Right ventricle myocardium superior (tissue), 1 donor: ENCODE results near the gene SLC12A9. TPM values are rescaled to one million over a fixed set of nuclear protein-coding genes. Genes with fewer than 3 reads are reported as not detected.
"Not testable (repeated sequence)": the region's sequence is repeated elsewhere in the genome, so short reads cannot be mapped to it uniquely, and the experiment has no call there.

Experiments used
- ATAC-seq: fragments of 200-7000 bp; cut with Tn5 transposase; one replicate; pipeline ENCODE4 v1.9.1; 2020; ENCODE audit warnings: mild to moderate bottlenecking; ENCODE audit not compliant: poor library complexity
- DNase-seq: peaks from one replicate; pipeline ENCODE4 v3.0.0-alpha.2; 2020
- intact Hi-C: fragments of 100-400 bp; cut with DNase I; formaldehyde crosslinking; loops from one replicate; pipeline ENCODE4 v1.11.2; 2022
- long read RNA-seq: library from polyadenylated mRNA; unstranded; transcript quantifications from one replicate; pipeline ENCODE4 v2.0.0, GENCODE V29; 2021
- total RNA-seq: library from RNA; stranded (reverse); fragmentation: NEBNext Ultra II Directional; extraction: Animal tissue kit (Norgen Biotek cat#: 25700); gene quantifications from one replicate; pipeline ENCODE4 v1.2.1, GENCODE V29; 2021
- donor health status: DM: no; HTN: yes; CAD: no; lungs with severe emphysema.

SLC12A9 gene, protein sequence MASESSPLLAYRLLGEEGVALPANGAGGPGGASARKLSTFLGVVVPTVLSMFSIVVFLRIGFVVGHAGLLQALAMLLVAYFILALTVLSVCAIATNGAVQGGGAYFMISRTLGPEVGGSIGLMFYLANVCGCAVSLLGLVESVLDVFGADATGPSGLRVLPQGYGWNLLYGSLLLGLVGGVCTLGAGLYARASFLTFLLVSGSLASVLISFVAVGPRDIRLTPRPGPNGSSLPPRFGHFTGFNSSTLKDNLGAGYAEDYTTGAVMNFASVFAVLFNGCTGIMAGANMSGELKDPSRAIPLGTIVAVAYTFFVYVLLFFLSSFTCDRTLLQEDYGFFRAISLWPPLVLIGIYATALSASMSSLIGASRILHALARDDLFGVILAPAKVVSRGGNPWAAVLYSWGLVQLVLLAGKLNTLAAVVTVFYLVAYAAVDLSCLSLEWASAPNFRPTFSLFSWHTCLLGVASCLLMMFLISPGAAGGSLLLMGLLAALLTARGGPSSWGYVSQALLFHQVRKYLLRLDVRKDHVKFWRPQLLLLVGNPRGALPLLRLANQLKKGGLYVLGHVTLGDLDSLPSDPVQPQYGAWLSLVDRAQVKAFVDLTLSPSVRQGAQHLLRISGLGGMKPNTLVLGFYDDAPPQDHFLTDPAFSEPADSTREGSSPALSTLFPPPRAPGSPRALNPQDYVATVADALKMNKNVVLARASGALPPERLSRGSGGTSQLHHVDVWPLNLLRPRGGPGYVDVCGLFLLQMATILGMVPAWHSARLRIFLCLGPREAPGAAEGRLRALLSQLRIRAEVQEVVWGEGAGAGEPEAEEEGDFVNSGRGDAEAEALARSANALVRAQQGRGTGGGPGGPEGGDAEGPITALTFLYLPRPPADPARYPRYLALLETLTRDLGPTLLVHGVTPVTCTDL
- total RNA-seq, result 10.2 TPM
- long read RNA-seq, full-length matches to known transcripts, result 5 of 15 reads
- long read RNA-seq, partial matches to known transcripts, result 3 of 15 reads
- long read RNA-seq, other reads (novel, unspliced or antisense), result 7 of 15 reads

DNA sequence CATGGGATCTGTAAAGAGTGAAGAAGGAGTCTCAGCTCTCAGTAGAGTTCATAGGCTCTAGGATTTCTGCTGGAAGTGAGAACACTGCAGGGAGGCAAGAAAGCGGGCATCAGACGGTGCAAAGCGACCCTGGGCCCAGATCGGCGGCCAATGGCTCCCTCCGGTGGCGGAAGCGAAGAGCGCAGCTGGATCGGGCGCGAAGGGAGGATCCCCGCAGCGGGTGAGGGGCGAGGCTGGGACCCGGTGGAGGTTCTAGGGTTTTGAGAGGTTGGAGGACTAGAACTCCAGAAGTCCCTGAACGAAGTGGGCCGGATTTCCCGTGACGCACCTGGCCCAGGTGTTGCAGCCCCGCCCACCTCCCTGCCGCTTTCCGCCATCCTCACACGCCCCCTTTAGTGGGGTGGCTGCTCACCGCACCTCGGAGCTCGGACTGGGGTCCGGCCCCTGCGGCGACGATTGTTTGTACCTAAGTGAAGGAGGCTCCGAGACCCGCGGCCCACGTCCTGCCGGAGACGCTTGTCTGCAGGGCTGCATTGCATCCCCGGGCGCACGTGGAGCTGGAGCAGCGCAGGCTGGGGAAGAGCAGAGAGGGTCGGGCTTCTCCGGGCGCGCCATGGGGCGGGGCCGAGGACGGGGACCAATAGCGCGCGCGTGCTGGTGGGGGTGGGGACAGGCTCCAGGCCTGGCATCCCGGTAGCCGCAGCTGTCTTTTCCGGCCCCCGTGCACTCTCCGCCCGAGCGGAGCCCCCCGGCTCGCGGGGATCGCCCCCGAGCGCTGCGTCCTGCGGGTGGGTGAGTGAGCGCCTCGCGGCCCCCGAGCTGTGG, at the start of gene SLC12A9:
SLC12A9 (plus strand) TSS at position 666 of the 825 bp plus-strand sequence. CDS start 1,485 bp downstream, outside the sequence.
- peak; percentile 99 for ATAC-seq
- DNase-seq, result peak; percentile 95
- intact Hi-C loops, result loop anchor here (2.0 kb wide), 1 partner anchor 53 kb away; no protein-coding TSS in a partner anchor

DNA sequence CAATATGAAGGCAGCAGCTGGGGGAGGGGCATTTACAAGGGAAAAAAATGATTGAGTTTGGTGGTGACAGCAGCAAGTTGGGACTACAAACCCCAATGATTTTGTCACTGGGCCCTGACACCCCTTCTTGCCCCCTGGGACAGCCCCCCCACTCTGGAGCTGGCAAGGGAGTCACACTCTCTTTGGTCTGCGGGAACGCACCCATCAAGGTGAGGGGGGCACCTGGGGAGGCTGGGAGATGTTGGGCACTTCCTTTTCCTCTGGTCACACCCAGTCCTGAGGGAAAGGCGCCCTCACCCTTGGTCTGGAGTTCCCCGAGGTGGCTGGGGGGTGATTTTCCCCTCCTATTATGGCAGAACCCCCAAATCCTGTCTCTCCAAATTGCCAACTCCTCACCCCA, 49.6 kb upstream of the SLC12A9 start:
- intact Hi-C loops, result loop anchor here (10.0 kb wide), 1 partner anchor 252 kb away; no protein-coding TSS in a partner anchor
- DNase-seq, result no peak
- no peak for ATAC-seq

- ATAC-seq (peak; percentile 92), DNase-seq (peak; percentile 76)
- intact Hi-C loops, result loop anchor here (10.0 kb wide), 1 partner anchor 251 kb away; no protein-coding TSS in a partner anchor
Observed at GRCh38 chr7:100803398-100804161, 48.9 kb upstream of the SLC12A9 start.

- intact Hi-C loops, result loop anchor here (10.0 kb wide), 1 partner anchor 250 kb away; no protein-coding TSS in a partner anchor
- no peak for DNase-seq
Observed at GRCh38 chr7:100804681-100805431, 47.7 kb upstream of the SLC12A9 start.

DNA sequence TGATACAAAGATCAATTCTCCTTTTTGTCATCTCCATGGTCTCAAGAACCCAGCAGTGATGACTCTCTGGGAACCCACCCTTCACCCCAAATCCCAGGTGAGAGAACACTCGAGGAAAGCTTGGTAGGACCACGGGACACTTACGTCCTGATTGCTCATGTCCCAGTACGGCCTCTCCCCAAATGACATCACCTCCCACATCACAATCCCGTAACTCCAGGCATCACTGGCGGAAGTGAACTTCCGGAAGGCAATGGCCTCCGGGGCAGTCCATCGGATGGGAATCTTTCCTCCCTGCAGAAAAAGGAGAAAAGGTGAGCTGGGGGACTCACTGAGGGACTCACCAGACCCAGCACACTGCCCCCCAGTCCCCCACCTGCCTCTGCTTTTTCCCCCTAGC, 46.2 kb upstream of the SLC12A9 start:
- DNase-seq, result no peak
- intact Hi-C loops, result loop anchor here (10.0 kb wide), 1 partner anchor 249 kb away; no protein-coding TSS in a partner anchor
- ATAC-seq, result no peak

More at GRCh38 chr7:100804681-100805431, 47.7 kb upstream of the SLC12A9 start:
- no peak for ATAC-seq

DNA sequence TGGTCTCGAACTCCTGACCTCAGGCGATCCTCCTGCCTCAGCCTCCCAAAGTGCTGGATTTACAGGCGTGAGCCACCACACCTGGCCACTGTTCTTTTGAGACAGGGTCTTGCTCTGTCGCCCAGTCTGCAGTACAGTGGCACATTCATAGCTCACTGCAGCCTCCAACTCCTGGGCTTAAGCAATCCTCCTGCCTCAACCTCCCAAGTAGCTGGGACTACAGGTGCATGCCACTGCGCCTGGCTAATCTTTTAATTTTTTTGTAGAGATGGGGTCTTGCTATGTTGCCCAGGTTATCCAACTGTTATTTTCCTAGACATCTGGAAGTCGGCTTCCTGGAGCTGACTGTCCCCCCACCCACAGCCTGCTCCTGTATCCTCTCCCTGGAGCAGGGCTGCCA, 45.6 kb upstream of the SLC12A9 start:
- DNase-seq, ATAC-seq: not testable (repeated sequence)
- intact Hi-C loops, result loop anchor here (10.0 kb wide), 1 partner anchor 248 kb away; no protein-coding TSS in a partner anchor

- intact Hi-C loops, result loop anchor here (10.0 kb wide), 1 partner anchor 246 kb away; no protein-coding TSS in a partner anchor
- ATAC-seq, result no peak
- no peak for DNase-seq
Observed at GRCh38 chr7:100808354-100808875, 44.1 kb upstream of the SLC12A9 start.

GRCh38 chr7:100811480-100811879, 41.0 kb upstream of the SLC12A9 start:
- ATAC-seq (no peak), DNase-seq (no peak)
- intact Hi-C loops, result no loop called here

GRCh38 chr7:100812729-100813128, 39.8 kb upstream of the SLC12A9 start:
- DNase-seq (no peak), ATAC-seq (no peak)
- intact Hi-C loops, result no loop called here

GRCh38 chr7:100816515-100816914, 36.0 kb upstream of the SLC12A9 start:
- DNase-seq, ATAC-seq, intact Hi-C loops: not testable (repeated sequence)

DNA sequence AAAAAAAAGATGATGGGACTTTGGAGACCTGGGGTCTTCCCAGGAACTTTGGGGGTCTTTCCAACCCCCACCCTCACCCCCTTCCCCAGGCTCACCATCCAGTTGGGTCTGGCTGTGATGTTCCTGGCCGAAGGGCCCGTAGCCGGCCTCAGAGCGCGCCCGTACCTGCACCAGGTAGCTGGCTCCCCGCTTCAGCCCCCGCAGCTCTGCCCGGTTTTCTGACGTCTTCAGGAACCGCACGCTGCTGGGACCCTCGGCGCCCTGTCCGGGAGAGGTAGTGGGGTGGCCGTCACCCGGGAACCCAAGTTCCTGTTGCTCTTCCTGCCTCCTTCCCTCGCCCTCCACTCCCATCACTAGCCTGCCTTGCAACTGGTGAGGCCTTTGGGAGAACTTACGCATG, 35.4 kb upstream of the SLC12A9 start:
- no peak for DNase-seq
- intact Hi-C loops, result no loop called here
- no peak for ATAC-seq

- no peak for DNase-seq
- no peak for ATAC-seq
- intact Hi-C loops, result no loop called here
Observed at GRCh38 chr7:100818366-100818765, 34.1 kb upstream of the SLC12A9 start.

DNA sequence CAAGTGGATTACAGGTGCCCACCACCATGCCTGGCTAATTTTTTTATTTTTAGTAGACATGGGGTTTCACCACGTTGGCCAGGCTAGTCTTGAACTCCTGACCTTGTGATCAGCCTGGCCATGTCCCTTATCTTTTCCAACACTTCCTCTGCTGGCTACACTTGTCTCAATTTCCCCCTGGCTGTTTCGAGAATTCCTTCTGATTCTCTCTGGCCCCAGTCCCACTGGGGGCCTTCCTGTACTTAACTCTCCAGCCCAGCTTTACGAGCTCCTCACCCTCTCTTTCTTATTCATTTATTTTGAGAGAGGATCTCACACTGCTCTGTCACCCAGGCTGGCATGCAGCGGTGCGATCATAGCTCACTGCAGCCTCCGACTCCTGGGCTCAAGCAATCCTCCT, 33.7 kb upstream of the SLC12A9 start:
- intact Hi-C loops, result no loop called here
- DNase-seq (no peak), ATAC-seq (no peak)

- no peak for ATAC-seq
- DNase-seq, result peak; percentile 33
- intact Hi-C loops, result no loop called here
Observed at GRCh38 chr7:100819586-100819985, 32.9 kb upstream of the SLC12A9 start.

DNA sequence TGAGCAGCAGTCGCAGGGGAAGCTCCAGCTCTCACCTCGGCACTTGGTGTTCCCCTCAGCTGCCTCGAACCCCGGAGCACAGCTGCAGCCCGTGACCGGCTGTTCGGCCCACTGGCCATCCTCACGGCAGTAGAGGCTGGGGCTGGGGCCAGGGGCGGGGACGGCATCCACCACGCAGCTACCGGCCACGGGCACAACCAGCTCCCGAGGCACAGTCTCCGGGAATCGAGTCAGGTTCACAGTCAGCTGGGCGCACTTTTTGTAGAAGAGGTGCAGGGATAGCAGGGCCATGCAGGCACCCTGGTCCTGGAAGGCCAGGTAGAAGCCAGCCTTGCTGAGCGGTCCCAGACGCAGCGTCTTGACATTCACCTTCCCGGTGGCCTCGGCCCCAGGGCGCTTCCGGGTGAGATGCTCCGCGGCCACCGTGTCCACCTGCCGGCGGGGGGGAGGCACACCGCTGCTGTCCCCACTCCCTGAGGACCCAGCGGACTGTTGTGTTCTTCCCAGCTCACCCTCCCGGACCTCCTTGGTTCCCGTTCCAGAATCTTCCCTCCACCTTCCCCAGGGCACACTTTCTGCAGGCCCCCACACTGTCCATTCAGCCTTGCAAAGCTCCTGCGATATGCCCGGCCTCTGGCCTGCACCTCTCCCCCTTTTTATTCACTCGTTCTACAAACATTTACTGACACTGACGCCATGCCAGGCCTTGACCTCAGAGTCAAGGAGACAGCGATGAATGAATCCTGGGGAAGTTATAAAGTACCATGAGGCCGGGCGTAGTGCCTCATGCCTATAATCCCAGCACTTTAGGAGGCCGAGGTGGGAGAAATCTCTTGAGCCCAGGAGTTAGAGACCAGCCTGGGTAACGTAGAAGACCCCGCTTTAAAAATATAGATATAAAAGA, 30.0 kb upstream of the SLC12A9 start:
- no peak for ATAC-seq
- intact Hi-C loops, result no loop called here
- peak; percentile 33 for DNase-seq
